ENCODE results near the gene CACTIN.
A peak's percentile ranks its signal among the peaks of the same experiment; 100 is the strongest.

The CACTIN gene

GRCh38 chr19:3575949-3576673 is 50.5 kb downstream of the CACTIN start:
- no peak for TF ChIP-seq CTCF (IDR thresholded peaks at IDR 0.05; ENCODE audit: low read depth, low read length, missing control alignments)
- no peak overlapping the region for H3K4me3 ChIP-seq (ENCODE audit: low read depth, low read length)
- no peak for DNase-seq (ENCODE audit: low read depth)

GRCh38 chr19:3575260-3575741 is 51.3 kb downstream of the CACTIN start:
- no peak overlapping the region for H3K4me3 ChIP-seq (ENCODE audit: low read depth, low read length)
- no peak for DNase-seq (ENCODE audit: low read depth)
- peak; percentile 58 for TF ChIP-seq CTCF (IDR thresholded peaks at IDR 0.05; ENCODE audit: low read depth, low read length, missing control alignments)

- TF ChIP-seq CTCF (IDR thresholded peaks at IDR 0.05; ENCODE audit: low read depth, low read length, missing control alignments): no peak
- DNase-seq (ENCODE audit: low read depth): peak; percentile 85
- peak overlapping the region; percentile 97 for H3K4me3 ChIP-seq (ENCODE audit: low read depth, low read length)
Observed at GRCh38 chr19:3573858-3574637, 52.5 kb downstream of the CACTIN start.

- no peak for TF ChIP-seq CTCF (IDR thresholded peaks at IDR 0.05; ENCODE audit: low read depth, low read length, missing control alignments)
- no peak for DNase-seq (ENCODE audit: low read depth)
- H3K4me3 ChIP-seq (ENCODE audit: low read depth, low read length): peak overlapping the region; percentile 97
Observed at GRCh38 chr19:3573162-3573857, 53.3 kb downstream of the CACTIN start.

- no peak for DNase-seq (ENCODE audit: low read depth)
- peak within 1 kb of the TSS; percentile 97 for H3K4me3 ChIP-seq (ENCODE audit: low read depth, low read length)
- no peak for TF ChIP-seq CTCF (IDR thresholded peaks at IDR 0.05; ENCODE audit: low read depth, low read length, missing control alignments)
Observed at GRCh38 chr19:3572855-3573161, 53.8 kb downstream of the CACTIN start, which contains the start of gene HMG20B. Gene HMG20B, plus strand, starts transcription at chr19:3572944. Its CDS starts 366 bp downstream, at chr19:3573310.

- peak overlapping the region; percentile 53 for H3K4me3 ChIP-seq (ENCODE audit: low read depth, low read length)
- DNase-seq (ENCODE audit: low read depth): peak; percentile 99
- TF ChIP-seq CTCF (IDR thresholded peaks at IDR 0.05; ENCODE audit: low read depth, low read length, missing control alignments): no peak
Observed at GRCh38 chr19:3572132-3572854, 54.3 kb downstream of the CACTIN start.
